A549 (cell line): ENCODE measurements around the gene AMHR2.

Experiments used
- BHLHE40 ChIP-seq: IDR thresholded peaks from 2 replicates; pipeline ENCODE4 v1.6.1; 2012; ENCODE audit warnings: low read depth, low read length, inconsistent platforms
- CTCF ChIP-seq: fragments of >200 bp; sonication (Bioruptor Twin); formaldehyde crosslinking; IDR thresholded peaks from 3 replicates; pipeline ENCODE4 v1.5.1; 2016
- ESRRA ChIP-seq: fragments of 150-350 bp; IDR thresholded peaks from 2 replicates; pipeline ENCODE4 v1.6.1; 2014; ENCODE audit warnings: mild to moderate bottlenecking, low read length, borderline replicate concordance
- FOSB ChIP-seq: fragments of 250-450 bp; sonication (Bioruptor Pico); IDR thresholded peaks from 2 replicates; pipeline ENCODE4 v1.5.0; 2020; ENCODE audit warnings: mild to moderate bottlenecking, moderate library complexity
- JUN ChIP-seq, 2 experiments: fragments of >200 bp; sonication (Bioruptor Twin); formaldehyde crosslinking; IDR thresholded peaks; 2 replicates in 1 of 2; 3 replicates in 1 of 2; pipeline ENCODE4 v1.6.1; 2016 to 2017
- MAX ChIP-seq: IDR thresholded peaks from 2 replicates; pipeline ENCODE4 v1.6.1; 2012
- PHF8 ChIP-seq: fragments of 200-600 bp; sonication (generic); IDR thresholded peaks from 2 replicates; pipeline ENCODE4 v1.6.1; 2016; ENCODE audit warnings: low read depth, mild to moderate bottlenecking, antibody characterized with exemption, moderate library complexity, borderline replicate concordance
- RAD21 ChIP-seq, 2 experiments: fragments of >200 bp in 1 of 2; sonication (Bioruptor Twin) in 1 of 2; formaldehyde crosslinking in 1 of 2; IDR thresholded peaks in 1 of 2; conservative IDR thresholded peaks in 1 of 2; 2 replicates in 1 of 2; 3 replicates in 1 of 2; pipeline ENCODE4 v1.6.1; 2012 to 2018; ENCODE audit warnings: inconsistent platforms in 1 of 2
- TFCP2L1 ChIP-seq: fragments of 250-450 bp; sonication (Bioruptor Pico); IDR thresholded peaks from 2 replicates; pipeline ENCODE4 v1.5.0; 2021; ENCODE audit warnings: mild to moderate bottlenecking
- ZSCAN20 ChIP-seq: fragments of 250-450 bp; sonication (Bioruptor Pico); IDR thresholded peaks from 2 replicates; pipeline ENCODE4 v1.8.0; 2022; ENCODE audit warnings: mild to moderate bottlenecking, moderate library complexity

- TF ChIP-seq CTCF (no peak), MAX (no peak), ZSCAN20 (CRISPR knock-in tag) (no peak), JUN (IDR thresholded peaks at IDR 0.05) (no peak), TFCP2L1 (CRISPR knock-in tag) (no peak), PHF8 (no peak), ESRRA (no peak), FOSB (CRISPR knock-in tag) (no peak), BHLHE40 (no peak), RAD21 (conservative IDR thresholded peaks at IDR 0.05 in 1 of 2, IDR thresholded peaks at IDR 0.05 in 1 of 2) (no peak)
Measured at GRCh38 chr12:53454707-53455106, 31.1 kb downstream of the AMHR2 start.
